ENCODE results near the gene MAPRE2.

Gene MAPRE2

GRCh38 chr18:35121531-35121930 is 80.3 kb downstream of the MAPRE2 start:
- Histone ChIP-seq H3K9me3 (ENCODE audit: low read depth, low read length) (no peaks in the 10 kb centered on the region), H3K27ac (no peak overlapping the region), H3K36me3 (ENCODE audit: insufficient read depth, low read length) (no peaks in the 10 kb centered on the region), H3K9ac (ENCODE audit: insufficient read length) (no peak overlapping the region), H3K4me3 (no peak overlapping the region)
- no peak for TF ChIP-seq POLR2AphosphoS5 (IDR thresholded peaks at IDR 0.05; ENCODE audit: borderline replicate concordance, low read depth, low read length)
- no peak for TF ChIP-seq FOXP2 (optimal IDR thresholded peaks at IDR 0.05; ENCODE audit: control extremely low read depth, extremely low read length, insufficient read depth)
- no peak for TF ChIP-seq EZH2 (IDR thresholded peaks at IDR 0.05)
- no peak for DNase-seq (ENCODE audit: low read depth, low spot score)

- H3K9me3 ChIP-seq (ENCODE audit: low read depth, low read length): no peaks in the 10 kb centered on the region
- H3K4me3 ChIP-seq: no peak overlapping the region
- H3K9ac ChIP-seq (ENCODE audit: insufficient read length): no peak overlapping the region
- DNase-seq (ENCODE audit: low read depth, low spot score): no peak
- no peaks in the 10 kb centered on the region for H3K36me3 ChIP-seq (ENCODE audit: insufficient read depth, low read length)
- TF ChIP-seq FOXP2 (optimal IDR thresholded peaks at IDR 0.05; ENCODE audit: control extremely low read depth, extremely low read length, insufficient read depth): no peak
- TF ChIP-seq EZH2 (IDR thresholded peaks at IDR 0.05): no peak
- TF ChIP-seq POLR2AphosphoS5 (IDR thresholded peaks at IDR 0.05; ENCODE audit: borderline replicate concordance, low read depth, low read length): no peak
- H3K27ac ChIP-seq: no peak overlapping the region
Observed at GRCh38 chr18:35122586-35123224, 81.5 kb downstream of the MAPRE2 start.

GRCh38 chr18:35123811-35124210 is 82.6 kb downstream of the MAPRE2 start:
- TF ChIP-seq POLR2AphosphoS5 (IDR thresholded peaks at IDR 0.05; ENCODE audit: borderline replicate concordance, low read depth, low read length) (no peak), FOXP2 (optimal IDR thresholded peaks at IDR 0.05; ENCODE audit: control extremely low read depth, extremely low read length, insufficient read depth) (no peak), EZH2 (IDR thresholded peaks at IDR 0.05) (no peak)
- Histone ChIP-seq H3K36me3 (ENCODE audit: insufficient read depth, low read length) (no peaks in the 10 kb centered on the region), H3K9me3 (ENCODE audit: low read depth, low read length) (no peaks in the 10 kb centered on the region), H3K4me3 (no peak overlapping the region), H3K27ac (no peak overlapping the region), H3K9ac (ENCODE audit: insufficient read length) (no peak overlapping the region)
- DNase-seq (ENCODE audit: low read depth, low spot score): no peak

- no peak for DNase-seq (ENCODE audit: low read depth, low spot score)
- no peak overlapping the region for H3K4me3 ChIP-seq
- TF ChIP-seq EZH2 (IDR thresholded peaks at IDR 0.05) (no peak), POLR2AphosphoS5 (IDR thresholded peaks at IDR 0.05; ENCODE audit: borderline replicate concordance, low read depth, low read length) (no peak), FOXP2 (optimal IDR thresholded peaks at IDR 0.05; ENCODE audit: control extremely low read depth, extremely low read length, insufficient read depth) (no peak)
- H3K27ac ChIP-seq: no peak overlapping the region
- no peaks in the 10 kb centered on the region for H3K9me3 ChIP-seq (ENCODE audit: low read depth, low read length)
- H3K36me3 ChIP-seq (ENCODE audit: insufficient read depth, low read length): no peaks in the 10 kb centered on the region
- no peak overlapping the region for H3K9ac ChIP-seq (ENCODE audit: insufficient read length)
Observed at GRCh38 chr18:35127201-35127600, 86.0 kb downstream of the MAPRE2 start.

- Histone ChIP-seq H3K9ac (ENCODE audit: insufficient read length) (no peak overlapping the region), H3K36me3 (ENCODE audit: insufficient read depth, low read length) (no peaks in the 10 kb centered on the region), H3K27ac (no peak overlapping the region), H3K4me3 (no peak overlapping the region), H3K9me3 (ENCODE audit: low read depth, low read length) (no peaks in the 10 kb centered on the region)
- DNase-seq (ENCODE audit: low read depth, low spot score): no peak
- no peak for TF ChIP-seq EZH2 (IDR thresholded peaks at IDR 0.05)
- TF ChIP-seq FOXP2 (optimal IDR thresholded peaks at IDR 0.05; ENCODE audit: control extremely low read depth, extremely low read length, insufficient read depth): no peak
- no peak for TF ChIP-seq POLR2AphosphoS5 (IDR thresholded peaks at IDR 0.05; ENCODE audit: borderline replicate concordance, low read depth, low read length)
Observed at GRCh38 chr18:35128675-35129074, 87.5 kb downstream of the MAPRE2 start.

- Histone ChIP-seq H3K27ac (no peak overlapping the region), H3K9me3 (ENCODE audit: low read depth, low read length) (no peaks in the 10 kb centered on the region), H3K36me3 (ENCODE audit: insufficient read depth, low read length) (no peaks in the 10 kb centered on the region), H3K4me3 (no peak overlapping the region), H3K9ac (ENCODE audit: insufficient read length) (no peak overlapping the region)
- no peak for TF ChIP-seq POLR2AphosphoS5 (IDR thresholded peaks at IDR 0.05; ENCODE audit: borderline replicate concordance, low read depth, low read length)
- no peak for DNase-seq (ENCODE audit: low read depth, low spot score)
Observed at GRCh38 chr18:35130236-35130635, 89.0 kb downstream of the MAPRE2 start.

- DNase-seq (ENCODE audit: low read depth, low spot score): no peak
- Histone ChIP-seq H3K36me3 (ENCODE audit: insufficient read depth, low read length) (no peaks in the 10 kb centered on the region), H3K9me3 (ENCODE audit: low read depth, low read length) (no peaks in the 10 kb centered on the region), H3K9ac (ENCODE audit: insufficient read length) (no peak overlapping the region), H3K4me3 (no peak overlapping the region), H3K27ac (no peak overlapping the region)
- TF ChIP-seq POLR2AphosphoS5 (IDR thresholded peaks at IDR 0.05; ENCODE audit: borderline replicate concordance, low read depth, low read length): no peak
Observed at GRCh38 chr18:35131387-35132020, 90.3 kb downstream of the MAPRE2 start.

- H3K9ac ChIP-seq (ENCODE audit: insufficient read length): no peak overlapping the region
- DNase-seq (ENCODE audit: low read depth, low spot score): no peak
- no peaks in the 10 kb centered on the region for H3K36me3 ChIP-seq (ENCODE audit: insufficient read depth, low read length)
- no peak overlapping the region for H3K4me3 ChIP-seq
- TF ChIP-seq FOXP2 (optimal IDR thresholded peaks at IDR 0.05; ENCODE audit: control extremely low read depth, extremely low read length, insufficient read depth) (no peak), EZH2 (IDR thresholded peaks at IDR 0.05) (no peak), POLR2AphosphoS5 (IDR thresholded peaks at IDR 0.05; ENCODE audit: borderline replicate concordance, low read depth, low read length) (no peak)
- no peaks in the 10 kb centered on the region for H3K9me3 ChIP-seq (ENCODE audit: low read depth, low read length)
- H3K27ac ChIP-seq: no peak overlapping the region
Observed at GRCh38 chr18:35132021-35132902, 91.0 kb downstream of the MAPRE2 start.
